GM10266 (cell line): Measurements from ENCODE around the gene SGPL1.

ENCODE experiments used
- DNase-seq: peaks from one replicate; pipeline ENCODE4 v3.0.0; 2012; ENCODE audit errors: extremely low spot score
- TF ChIP-seq, protein P1 (sequence below): IDR thresholded peaks from 2 replicates; pipeline ENCODE4 v1.5.1; 2012; ENCODE audit warnings: mild to moderate bottlenecking, low read depth; ENCODE audit not compliant: control insufficient read depth, insufficient read depth; ENCODE audit errors: missing control alignments

The SGPL1 gene

DNA sequence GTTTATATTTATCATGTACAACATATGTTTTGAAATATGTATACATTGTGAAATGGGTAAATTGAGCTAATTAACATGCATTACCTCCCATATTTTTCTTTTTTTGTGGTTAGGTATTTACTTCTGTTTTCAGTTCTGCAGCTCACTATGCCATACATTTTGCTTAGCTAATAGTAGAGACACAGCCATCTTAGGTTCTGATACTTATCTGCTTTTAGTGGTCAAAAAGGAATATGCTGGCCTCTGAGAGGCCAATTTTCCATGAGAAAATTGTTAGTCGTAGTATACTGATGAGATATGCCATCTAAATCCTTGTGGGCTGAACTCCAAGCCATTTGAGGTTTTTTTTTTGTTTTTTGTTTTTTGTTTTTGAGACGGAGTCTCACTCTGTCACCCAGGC lies 31.0 kb downstream of the SGPL1 start:
- no peak for DNase-seq
- TF ChIP-seq, protein P1, sequence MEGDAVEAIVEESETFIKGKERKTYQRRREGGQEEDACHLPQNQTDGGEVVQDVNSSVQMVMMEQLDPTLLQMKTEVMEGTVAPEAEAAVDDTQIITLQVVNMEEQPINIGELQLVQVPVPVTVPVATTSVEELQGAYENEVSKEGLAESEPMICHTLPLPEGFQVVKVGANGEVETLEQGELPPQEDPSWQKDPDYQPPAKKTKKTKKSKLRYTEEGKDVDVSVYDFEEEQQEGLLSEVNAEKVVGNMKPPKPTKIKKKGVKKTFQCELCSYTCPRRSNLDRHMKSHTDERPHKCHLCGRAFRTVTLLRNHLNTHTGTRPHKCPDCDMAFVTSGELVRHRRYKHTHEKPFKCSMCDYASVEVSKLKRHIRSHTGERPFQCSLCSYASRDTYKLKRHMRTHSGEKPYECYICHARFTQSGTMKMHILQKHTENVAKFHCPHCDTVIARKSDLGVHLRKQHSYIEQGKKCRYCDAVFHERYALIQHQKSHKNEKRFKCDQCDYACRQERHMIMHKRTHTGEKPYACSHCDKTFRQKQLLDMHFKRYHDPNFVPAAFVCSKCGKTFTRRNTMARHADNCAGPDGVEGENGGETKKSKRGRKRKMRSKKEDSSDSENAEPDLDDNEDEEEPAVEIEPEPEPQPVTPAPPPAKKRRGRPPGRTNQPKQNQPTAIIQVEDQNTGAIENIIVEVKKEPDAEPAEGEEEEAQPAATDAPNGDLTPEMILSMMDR = no peak

DNA sequence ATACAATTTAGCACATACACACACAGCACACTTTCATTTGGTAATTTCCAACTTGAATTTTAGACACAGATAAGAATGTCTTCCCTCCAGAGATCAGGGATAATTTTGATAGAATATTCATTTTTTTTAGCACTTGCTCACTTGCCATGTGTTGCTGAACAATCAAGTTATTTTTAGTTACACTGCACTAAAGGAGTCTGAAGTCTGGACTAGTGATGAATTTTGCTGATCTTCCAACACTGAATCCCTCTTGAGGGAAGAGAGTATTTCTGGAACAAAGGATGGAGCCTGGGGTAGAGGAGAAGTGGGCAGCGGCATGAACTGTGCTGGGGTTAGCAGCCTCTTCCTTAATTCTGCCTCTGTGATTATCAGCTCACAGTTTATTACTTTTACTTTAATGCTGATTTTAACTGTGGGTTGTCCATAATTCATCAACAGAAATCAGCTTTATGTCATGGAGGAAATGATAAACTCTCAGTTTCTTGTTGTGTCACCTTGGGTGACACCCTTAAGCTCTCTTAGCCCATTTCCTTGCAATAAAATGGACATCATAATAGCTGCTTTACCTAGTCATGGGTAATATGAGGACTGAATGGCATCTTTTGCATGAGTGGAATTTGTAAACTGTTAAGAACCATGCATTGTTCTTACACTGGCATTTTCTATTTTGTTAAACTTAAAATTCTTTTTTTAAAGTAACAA lies 32.1 kb downstream of the SGPL1 start:
- no peak for DNase-seq
- TF ChIP-seq, protein P1 = no peak

DNA sequence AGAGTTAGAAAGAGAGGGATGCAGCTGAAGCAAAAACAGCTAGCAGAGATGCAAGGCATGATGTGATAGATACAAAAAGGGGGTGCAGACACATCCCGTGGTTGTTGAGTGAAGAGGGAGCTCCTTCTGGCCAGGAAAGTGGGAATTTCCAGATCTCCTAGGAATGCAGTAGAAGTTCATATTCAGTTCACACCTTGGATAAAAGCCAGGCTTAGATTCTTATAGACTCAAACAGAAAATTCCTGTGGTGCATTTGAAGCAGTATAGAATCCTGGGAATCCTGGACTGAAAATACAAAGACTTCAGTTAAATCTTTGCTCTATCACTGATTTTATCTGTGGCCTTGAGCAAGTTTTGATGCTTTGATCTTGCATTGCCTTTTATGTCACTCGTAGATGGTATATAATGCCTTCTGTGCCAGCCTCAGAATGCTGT lies 33.9 kb downstream of the SGPL1 start:
- TF ChIP-seq, protein P1 = no peak
- no peak for DNase-seq

DNA sequence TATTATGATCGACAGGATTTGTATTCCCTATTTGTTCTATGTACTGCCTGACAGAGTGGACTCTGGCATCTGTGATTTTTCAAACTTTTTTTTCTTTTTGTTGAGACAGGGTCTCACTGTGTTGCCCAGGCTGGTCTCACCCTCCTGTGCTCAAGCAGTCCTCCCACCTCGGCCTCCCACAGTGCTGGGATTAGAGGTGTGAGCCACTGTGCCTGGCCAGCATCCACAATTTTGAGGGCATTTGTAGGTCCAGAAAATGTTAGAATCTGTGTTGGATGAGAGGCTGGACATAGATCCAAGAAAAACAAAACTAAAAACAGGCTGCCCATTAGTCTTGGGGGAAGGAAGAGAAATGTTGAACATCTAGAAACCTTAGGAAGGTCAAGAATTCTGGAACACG lies 34.3 kb downstream of the SGPL1 start:
- TF ChIP-seq, protein P1 = no peak
- no peak for DNase-seq

DNA sequence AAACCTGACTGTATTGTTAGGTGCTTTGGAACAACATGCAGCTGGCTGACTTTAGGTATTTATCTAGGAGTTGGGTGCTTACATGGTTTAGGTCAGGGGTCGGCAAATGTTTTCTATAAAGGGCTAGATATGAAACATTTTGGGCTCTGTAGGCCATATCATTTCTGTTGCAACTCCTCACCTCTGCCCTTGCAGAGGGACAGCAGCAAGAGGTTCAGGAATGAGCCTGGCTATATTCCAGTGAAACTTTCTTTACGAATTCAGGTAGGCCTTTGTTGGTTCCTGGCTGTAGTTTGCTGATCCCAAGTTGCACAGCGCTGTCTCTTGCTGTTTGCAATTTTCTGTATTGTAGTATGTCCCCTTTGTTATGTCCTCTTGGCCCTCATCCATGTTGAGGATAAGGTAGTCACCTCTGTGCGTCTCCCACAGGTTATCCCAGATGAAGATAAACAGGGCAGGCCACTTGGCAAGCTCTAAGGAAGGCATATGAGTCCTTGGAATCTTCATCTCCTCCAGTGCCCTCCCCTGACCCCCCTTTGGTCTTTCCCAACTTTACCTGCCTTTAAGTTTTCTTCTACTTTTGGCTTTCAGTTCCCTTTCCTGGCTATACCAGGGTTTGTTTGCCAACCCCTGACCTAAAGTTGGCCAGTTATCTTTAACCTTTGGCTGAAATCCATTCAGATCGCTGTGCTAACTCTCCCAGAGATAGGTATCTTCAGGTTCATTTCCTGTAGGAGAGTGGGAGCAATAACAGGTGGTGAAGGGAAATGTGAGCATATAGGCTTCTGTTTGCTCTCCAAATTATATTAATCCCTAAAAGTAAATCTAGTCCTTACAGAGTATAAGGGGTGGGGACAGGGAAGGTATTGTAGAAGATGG lies 36.1 kb downstream of the SGPL1 start:
- DNase-seq = no peak
- TF ChIP-seq, protein P1 = no peak

DNA sequence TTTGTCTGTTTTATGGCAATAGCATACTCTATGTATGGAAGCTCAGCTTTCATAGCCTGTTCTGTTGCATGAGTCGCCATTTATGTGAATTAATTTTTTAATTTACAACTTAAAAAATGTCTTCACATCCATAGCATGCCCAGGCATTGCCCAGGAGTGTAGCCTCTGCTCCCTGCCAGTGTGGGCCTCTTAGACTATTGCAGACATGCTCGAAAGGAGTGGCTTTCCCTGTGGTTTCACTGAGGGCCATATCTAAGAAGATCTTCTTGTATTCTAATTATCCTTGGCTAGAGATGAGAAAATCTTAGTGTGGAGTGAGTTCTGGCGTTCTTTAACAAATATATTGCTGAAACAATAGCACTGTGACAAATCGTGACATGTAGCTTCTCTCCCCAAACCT lies 37.3 kb downstream of the SGPL1 start:
- TF ChIP-seq, protein P1 = no peak
- DNase-seq = no peak

DNA sequence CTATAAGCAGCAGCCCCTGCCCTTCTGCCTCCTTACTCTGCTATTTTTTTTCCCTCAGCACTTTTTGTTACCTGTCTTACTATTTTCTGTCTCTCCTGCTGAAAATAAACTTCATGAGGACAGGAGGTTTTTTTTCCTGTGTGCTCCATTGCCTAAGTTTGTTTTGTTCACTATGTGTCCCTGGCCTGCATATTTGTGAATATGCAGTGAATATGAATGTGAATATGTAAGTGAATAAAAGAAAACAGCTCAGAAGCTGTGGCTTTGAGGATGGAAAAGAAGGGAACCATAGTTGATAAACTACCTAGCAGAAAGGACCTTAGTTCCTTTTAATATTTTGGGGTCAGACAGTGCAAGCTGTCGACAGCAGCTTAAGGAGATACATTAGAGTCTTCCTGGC lies 37.7 kb downstream of the SGPL1 start:
- TF ChIP-seq, protein P1 = no peak
- no peak for DNase-seq
